ENCODE results near the gene TNS2. TPM values are rescaled to one million over a fixed set of nuclear protein-coding genes. Genes with fewer than 3 reads are reported as not detected.
A peak's percentile ranks its signal among the peaks of the same experiment; 100 is the strongest.
"Not testable (repeated sequence)": the region's sequence is repeated elsewhere in the genome, so short reads cannot be mapped to it uniquely, and the experiment has no call there.

TNS2 gene
- total RNA-seq, 1 experiment from 2014 or later, result 15.9 TPM

DNA sequence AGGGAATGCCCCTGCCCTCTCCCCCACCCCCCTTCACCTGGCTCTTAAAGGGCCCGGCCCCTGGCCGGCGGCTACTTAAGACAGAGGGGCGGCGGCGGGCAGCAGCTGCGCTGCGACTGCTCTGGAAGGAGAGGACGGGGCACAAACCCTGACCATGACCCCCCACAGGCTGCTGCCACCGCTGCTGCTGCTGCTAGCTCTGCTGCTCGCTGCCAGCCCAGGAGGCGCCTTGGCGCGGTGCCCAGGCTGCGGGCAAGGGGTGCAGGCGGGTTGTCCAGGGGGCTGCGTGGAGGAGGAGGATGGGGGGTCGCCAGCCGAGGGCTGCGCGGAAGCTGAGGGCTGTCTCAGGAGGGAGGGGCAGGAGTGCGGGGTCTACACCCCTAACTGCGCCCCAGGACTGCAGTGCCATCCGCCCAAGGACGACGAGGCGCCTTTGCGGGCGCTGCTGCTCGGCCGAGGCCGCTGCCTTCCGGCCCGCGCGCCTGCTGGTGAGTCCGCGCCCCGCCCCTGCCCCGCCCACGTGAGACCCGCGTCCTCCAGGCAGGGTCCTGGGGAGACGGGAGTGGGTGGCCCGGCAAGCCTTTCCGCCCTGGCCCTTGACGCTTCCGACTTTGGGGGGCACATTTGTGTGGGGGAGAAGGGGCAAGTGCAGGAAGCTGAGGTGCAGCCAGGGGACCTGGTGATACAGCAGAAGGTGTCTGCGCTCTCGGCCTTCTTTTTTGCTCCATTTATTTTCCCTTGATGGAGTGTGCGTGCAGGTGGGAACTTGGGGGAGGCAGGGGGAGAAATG is 47.9 kb downstream of the TNS2 start, which contains the start of gene IGFBP6:
IGFBP6 (plus strand) TSS at position 104 of the 790 bp plus-strand sequence; CDS start at position 155, 51 bp downstream.
- peak; percentile 25 for DNase-seq (ENCODE audit: low read depth, low spot score)
- in situ Hi-C loops (cut with HindIII; ENCODE audit: low pct_unique_long_range_greater_than_20kb, low sequenced_read_pairs), result no loop called here

DNA sequence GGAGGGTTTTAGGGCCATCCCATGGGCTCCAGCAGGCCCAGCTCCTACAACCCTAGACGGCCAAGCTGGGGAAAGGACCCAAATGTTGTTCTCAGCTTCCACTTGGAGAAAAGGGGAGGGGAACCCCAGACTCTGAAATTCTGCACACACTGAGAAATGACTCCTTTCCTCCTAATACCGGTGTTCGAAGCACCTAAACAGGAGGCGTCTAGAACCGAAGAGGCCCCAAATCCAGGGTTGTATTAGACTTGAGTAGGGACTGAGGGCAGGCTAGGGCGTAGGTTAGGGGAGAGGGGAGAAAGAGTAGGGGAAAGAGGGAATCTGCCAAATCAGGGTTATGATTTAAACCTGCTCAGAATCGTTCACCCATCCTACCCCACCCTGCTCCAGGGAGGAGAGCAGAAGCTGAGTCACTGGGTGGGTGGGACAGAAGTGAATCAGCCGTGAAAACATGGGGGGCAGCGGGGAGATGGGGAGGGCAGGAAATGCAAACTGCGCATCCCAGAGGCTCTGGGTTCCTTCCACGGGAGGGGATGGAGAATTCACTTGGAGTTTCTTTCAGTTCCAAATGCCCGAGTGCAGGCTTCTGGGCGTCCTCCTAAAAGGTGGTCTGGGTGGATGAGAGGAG is 48.6 kb downstream of the TNS2 start:
- no peak for DNase-seq (ENCODE audit: low read depth, low spot score)
- in situ Hi-C loops (cut with HindIII; ENCODE audit: low pct_unique_long_range_greater_than_20kb, low sequenced_read_pairs), result no loop called here

- peak; percentile 84 for DNase-seq (ENCODE audit: low read depth, low spot score)
- in situ Hi-C loops (cut with HindIII; ENCODE audit: low pct_unique_long_range_greater_than_20kb, low sequenced_read_pairs), result no loop called here
These were observed 49.4 kb downstream of the TNS2 start for GRCh38 chr12:53099071-53099882.

- DNase-seq (ENCODE audit: low read depth, low spot score), result no peak
- in situ Hi-C loops (cut with HindIII; ENCODE audit: low pct_unique_long_range_greater_than_20kb, low sequenced_read_pairs), result no loop called here
These were observed 50.7 kb downstream of the TNS2 start for GRCh38 chr12:53100466-53101151.

DNA sequence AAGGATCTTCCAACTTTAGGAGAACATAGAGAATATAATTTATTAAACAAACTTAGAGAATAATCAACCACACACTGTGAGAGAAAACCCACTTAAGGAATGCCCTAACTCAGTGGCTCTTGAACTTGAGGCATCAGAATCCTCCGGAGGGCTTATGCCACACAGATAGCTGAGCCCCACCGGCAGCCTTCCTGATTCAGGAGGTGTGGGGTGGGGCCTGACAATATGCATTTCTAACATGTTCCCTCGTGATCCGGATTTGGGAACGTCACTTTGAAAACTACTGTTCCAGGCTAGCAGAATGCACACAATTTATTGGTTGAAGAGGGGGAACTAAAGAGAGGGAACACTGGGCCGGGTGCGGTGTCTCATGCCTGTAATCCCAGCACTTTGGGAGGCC is 51.4 kb downstream of the TNS2 start:
- in situ Hi-C loops (cut with HindIII; ENCODE audit: low pct_unique_long_range_greater_than_20kb, low sequenced_read_pairs), result no loop called here
- no peak for DNase-seq (ENCODE audit: low read depth, low spot score)

GRCh38 chr12:53101931-53102781 is 52.3 kb downstream of the TNS2 start:
- in situ Hi-C loops (cut with HindIII; ENCODE audit: low pct_unique_long_range_greater_than_20kb, low sequenced_read_pairs), result no loop called here
- DNase-seq (ENCODE audit: low read depth, low spot score), result no peak

GRCh38 chr12:53102883-53103807 is 53.3 kb downstream of the TNS2 start, which contains the start of gene SOAT2:
SOAT2 (plus strand) TSS chr12:53103486; CDS start chr12:53103578, 92 bp downstream.
- no peak for DNase-seq (ENCODE audit: low read depth, low spot score)
- in situ Hi-C loops (cut with HindIII; ENCODE audit: low pct_unique_long_range_greater_than_20kb, low sequenced_read_pairs), result no loop called here

GRCh38 chr12:53103860-53104305 is 54.0 kb downstream of the TNS2 start:
- no peak for DNase-seq (ENCODE audit: low read depth, low spot score)
- in situ Hi-C loops (cut with HindIII; ENCODE audit: low pct_unique_long_range_greater_than_20kb, low sequenced_read_pairs), result no loop called here

GRCh38 chr12:53105256-53105655 is 55.4 kb downstream of the TNS2 start:
- no peak for DNase-seq (ENCODE audit: low read depth, low spot score)
- in situ Hi-C loops (cut with HindIII; ENCODE audit: low pct_unique_long_range_greater_than_20kb, low sequenced_read_pairs), result no loop called here

DNA sequence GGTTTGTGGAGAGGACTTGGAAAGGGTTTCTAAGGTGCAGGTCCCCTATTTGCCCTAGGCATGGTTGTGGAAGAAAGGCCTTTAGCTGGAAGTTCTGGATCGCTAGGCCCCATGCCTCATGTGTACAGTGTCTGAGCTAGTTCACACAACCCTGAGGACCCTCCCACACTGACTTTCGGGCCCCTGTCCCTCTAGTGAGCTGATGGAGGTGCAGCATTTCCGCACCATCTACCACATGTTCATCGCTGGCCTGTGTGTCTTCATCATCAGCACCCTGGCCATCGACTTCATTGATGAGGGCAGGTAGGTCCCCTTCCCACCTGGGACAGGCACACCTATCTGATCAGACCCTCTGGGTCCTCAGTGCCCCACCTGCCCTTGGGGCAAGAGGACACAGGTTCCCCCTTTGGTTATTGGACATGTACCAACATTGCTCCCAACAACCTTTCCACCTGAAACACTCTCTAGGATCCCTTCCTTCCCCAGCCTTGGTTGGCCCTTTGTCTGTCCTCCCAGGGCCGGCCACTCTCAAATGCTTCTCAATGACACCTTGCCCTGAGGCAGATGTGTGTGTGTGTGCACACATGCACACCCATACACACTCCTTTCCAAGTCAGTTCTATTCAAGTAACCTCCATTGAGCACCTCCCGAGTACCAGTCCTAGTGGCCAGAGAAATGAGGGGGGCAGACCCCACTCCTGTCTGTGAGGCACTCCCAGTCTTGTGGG is 56.0 kb downstream of the TNS2 start:
- in situ Hi-C loops (cut with HindIII; ENCODE audit: low pct_unique_long_range_greater_than_20kb, low sequenced_read_pairs), result no loop called here
- DNase-seq (ENCODE audit: low read depth, low spot score), result no peak

DNA sequence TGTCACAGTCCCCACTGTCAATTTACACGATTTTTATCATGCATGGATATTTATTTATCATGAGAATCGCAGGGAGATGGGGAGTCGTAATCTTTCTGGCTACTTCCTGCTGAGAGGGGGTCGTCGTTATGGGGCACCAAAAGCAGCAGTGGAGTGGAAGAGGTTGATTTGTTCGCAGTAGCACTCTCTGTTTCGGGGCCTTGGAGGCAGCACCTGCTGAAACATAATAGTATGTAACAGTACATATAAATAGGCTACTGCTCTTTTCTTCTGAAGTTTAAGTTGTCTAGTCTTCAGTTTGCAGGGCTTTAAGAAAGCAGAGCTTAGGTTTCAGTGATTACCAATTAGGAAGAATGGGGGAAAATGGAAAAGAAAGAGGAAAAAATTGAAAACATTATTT is 57.3 kb downstream of the TNS2 start:
- DNase-seq (ENCODE audit: low read depth, low spot score), result no peak
- in situ Hi-C loops (cut with HindIII; ENCODE audit: low pct_unique_long_range_greater_than_20kb, low sequenced_read_pairs), result no loop called here

GRCh38 chr12:53112431-53112830 is 62.6 kb downstream of the TNS2 start:
- in situ Hi-C loops (cut with HindIII; ENCODE audit: low pct_unique_long_range_greater_than_20kb, low sequenced_read_pairs); DNase-seq (ENCODE audit: low read depth, low spot score): not testable (repeated sequence)

DNA sequence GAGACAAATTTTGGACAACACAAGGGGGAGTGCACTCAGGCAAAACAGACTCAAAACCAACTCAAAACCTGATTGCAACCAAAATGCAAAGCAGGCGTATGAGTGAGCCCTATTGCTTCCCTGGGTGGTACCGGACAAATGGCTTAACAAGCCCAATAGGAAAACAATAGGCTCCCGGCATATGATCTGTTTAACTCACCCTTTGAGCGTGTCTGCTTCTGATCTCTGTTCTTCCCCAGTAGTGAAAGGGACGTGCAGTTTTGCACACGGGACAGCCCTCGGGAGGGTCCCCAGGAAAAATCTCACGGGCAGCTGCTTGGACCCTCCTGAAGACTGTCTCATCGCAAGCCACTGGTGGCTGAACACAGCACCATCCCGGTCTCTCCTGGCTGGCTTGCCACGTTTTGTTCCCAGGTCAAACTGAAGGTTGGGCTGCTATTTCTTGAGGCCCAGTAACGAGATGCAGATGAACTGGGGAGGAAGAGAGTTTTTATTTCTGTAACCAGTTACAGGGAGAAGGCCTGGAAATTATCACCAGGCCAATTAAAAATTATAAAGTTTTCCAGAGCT is 63.4 kb downstream of the TNS2 start:
- in situ Hi-C loops (cut with HindIII; ENCODE audit: low pct_unique_long_range_greater_than_20kb, low sequenced_read_pairs), result no loop called here

GRCh38 chr12:53113951-53114350 is 64.1 kb downstream of the TNS2 start:
- no peak for DNase-seq (ENCODE audit: low read depth, low spot score)
- in situ Hi-C loops (cut with HindIII; ENCODE audit: low pct_unique_long_range_greater_than_20kb, low sequenced_read_pairs), result no loop called here

More for the DNA sequence above, 63.4 kb downstream of the TNS2 start:
- no peak for DNase-seq (ENCODE audit: low read depth, low spot score)

Measured in SK-MEL-5 (cell line).